ENCODE measurements around the gene ARID1A.

ARID1A gene

GRCh38 chr1:26710811-26711210, 15.0 kb downstream of the ARID1A start:
- no peak overlapping the region for H3K23ac ChIP-seq (ENCODE audit: low read length)
- H3K4me3 ChIP-seq (ENCODE audit: low read depth, low read length), result no peak overlapping the region
- no peak overlapping the region for H3K18ac ChIP-seq (ENCODE audit: low read length)
- H3K14ac ChIP-seq (ENCODE audit: low read length), result no peak overlapping the region
- no peak overlapping the region for H2AK5ac ChIP-seq (ENCODE audit: low read length)
- no peaks in the 10 kb centered on the region for H3K79me1 ChIP-seq (ENCODE audit: low read length)
- H2BK120ac ChIP-seq (ENCODE audit: insufficient read depth, low read length, poor library complexity), result no peak overlapping the region
- H3K27me3 ChIP-seq (ENCODE audit: insufficient read depth, low read length), result no peaks in the 10 kb centered on the region
- peaks cover 0 to 4% of the 10 kb centered on the region in 2 experiments for H3K4me1 ChIP-seq (ENCODE audit: control insufficient read depth in 1 of 2, insufficient read depth in 2 of 2, low read length in 2 of 2)
- WGBS (ENCODE audit: extremely low coverage, insufficient coverage, insufficient read length), result no CpG with 5 or more reads among the region's 5 CpGs
- peaks cover 11 to 21% of the 10 kb centered on the region in 2 experiments for H3K36me3 ChIP-seq (ENCODE audit: control insufficient read depth in 1 of 2, insufficient read depth in 2 of 2, low read length in 2 of 2)
- no peak overlapping the region for H3K9ac ChIP-seq (ENCODE audit: low read length)
- no peak overlapping the region for H4K8ac ChIP-seq (ENCODE audit: low read depth, low read length)
- H2AFZ ChIP-seq (ENCODE audit: insufficient read depth, low read length, poor library complexity), result no peak overlapping the region
- H4K91ac ChIP-seq (ENCODE audit: low read depth, low read length), result no peak overlapping the region
- no peak overlapping the region for H2BK12ac ChIP-seq (ENCODE audit: low read length)
- no peak overlapping the region for H3K27ac ChIP-seq (ENCODE audit: low read depth, low read length)
- peak; percentile 56 to 78 for DNase-seq
- peak overlapping the region; percentile 58 for H3K4ac ChIP-seq (ENCODE audit: low read depth, low read length)
- no peak overlapping the region for H2BK5ac ChIP-seq (ENCODE audit: low read depth, low read length, poor library complexity)
- no peaks in the 10 kb centered on the region for H3K9me3 ChIP-seq (ENCODE audit: insufficient read depth, low read depth, low read length)
- no peak overlapping the region for H3K4me2 ChIP-seq (ENCODE audit: low read length)
- no peak overlapping the region for H4K12ac ChIP-seq (ENCODE audit: low read depth, low read length)
- peaks cover 39% of the 10 kb centered on the region for H3K79me2 ChIP-seq (ENCODE audit: control insufficient read depth, insufficient read depth, low read length, poor library complexity)

GRCh38 chr1:26711777-26712176, 16.0 kb downstream of the ARID1A start:
- H2BK5ac ChIP-seq (ENCODE audit: low read depth, low read length, poor library complexity), result no peak overlapping the region
- no peak overlapping the region for H3K9ac ChIP-seq (ENCODE audit: low read length)
- no peak overlapping the region for H2BK12ac ChIP-seq (ENCODE audit: low read length)
- no peak overlapping the region for H2AFZ ChIP-seq (ENCODE audit: insufficient read depth, low read length, poor library complexity)
- H3K79me2 ChIP-seq (ENCODE audit: control insufficient read depth, insufficient read depth, low read length, poor library complexity), result peaks cover 42% of the 10 kb centered on the region
- H3K4me1 ChIP-seq (ENCODE audit: control insufficient read depth in 1 of 2, insufficient read depth in 2 of 2, low read length in 2 of 2), result no peaks in the 10 kb centered on the region
- no peak overlapping the region for H3K23ac ChIP-seq (ENCODE audit: low read length)
- H3K4me2 ChIP-seq (ENCODE audit: low read length), result no peak overlapping the region
- peaks cover 11 to 22% of the 10 kb centered on the region in 2 experiments for H3K36me3 ChIP-seq (ENCODE audit: control insufficient read depth in 1 of 2, insufficient read depth in 2 of 2, low read length in 2 of 2)
- no peak overlapping the region for H2BK120ac ChIP-seq (ENCODE audit: insufficient read depth, low read length, poor library complexity)
- WGBS (ENCODE audit: extremely low coverage, insufficient coverage, insufficient read length), result no CpG with 5 or more reads among the region's 5 CpGs
- H3K18ac ChIP-seq (ENCODE audit: low read length), result no peak overlapping the region
- H4K91ac ChIP-seq (ENCODE audit: low read depth, low read length), result no peak overlapping the region
- H3K9me3 ChIP-seq (ENCODE audit: insufficient read depth, low read depth, low read length), result no peaks in the 10 kb centered on the region
- DNase-seq, result no peak
- no peak overlapping the region for H3K27ac ChIP-seq (ENCODE audit: low read depth, low read length)
- no peaks in the 10 kb centered on the region for H3K79me1 ChIP-seq (ENCODE audit: low read length)
- H3K4ac ChIP-seq (ENCODE audit: low read depth, low read length), result peak overlapping the region; percentile 95
- H4K8ac ChIP-seq (ENCODE audit: low read depth, low read length), result no peak overlapping the region
- H3K27me3 ChIP-seq (ENCODE audit: insufficient read depth, low read length), result no peaks in the 10 kb centered on the region
- H2AK5ac ChIP-seq (ENCODE audit: low read length), result no peak overlapping the region
- no peak overlapping the region for H4K12ac ChIP-seq (ENCODE audit: low read depth, low read length)
- H3K4me3 ChIP-seq (ENCODE audit: low read depth, low read length), result no peak overlapping the region
- H3K14ac ChIP-seq (ENCODE audit: low read length), result no peak overlapping the region

- no peak overlapping the region for H2BK12ac ChIP-seq (ENCODE audit: low read length)
- H3K79me1 ChIP-seq (ENCODE audit: low read length), result no peaks in the 10 kb centered on the region
- no peak overlapping the region for H3K23ac ChIP-seq (ENCODE audit: low read length)
- peaks cover 36% of the 10 kb centered on the region for H3K79me2 ChIP-seq (ENCODE audit: control insufficient read depth, insufficient read depth, low read length, poor library complexity)
- H3K36me3 ChIP-seq (ENCODE audit: control insufficient read depth in 1 of 2, insufficient read depth in 2 of 2, low read length in 2 of 2), result peaks cover 5 to 9% of the 10 kb centered on the region in 2 experiments
- no peak overlapping the region for H4K8ac ChIP-seq (ENCODE audit: low read depth, low read length)
- no peak overlapping the region for H4K12ac ChIP-seq (ENCODE audit: low read depth, low read length)
- no CpG with 5 or more reads among the region's 2 CpGs for WGBS (ENCODE audit: extremely low coverage, insufficient coverage, insufficient read length)
- H3K4me2 ChIP-seq (ENCODE audit: low read length), result no peak overlapping the region
- H3K27ac ChIP-seq (ENCODE audit: low read depth, low read length), result no peak overlapping the region
- H3K4me3 ChIP-seq (ENCODE audit: low read depth, low read length), result no peak overlapping the region
- H3K4me1 ChIP-seq (ENCODE audit: control insufficient read depth in 1 of 2, insufficient read depth in 2 of 2, low read length in 2 of 2), result peaks cover 0 to 2% of the 10 kb centered on the region in 2 experiments
- H2BK120ac ChIP-seq (ENCODE audit: insufficient read depth, low read length, poor library complexity), result no peak overlapping the region
- H3K9me3 ChIP-seq (ENCODE audit: insufficient read depth, low read depth, low read length), result no peaks in the 10 kb centered on the region
- H3K18ac ChIP-seq (ENCODE audit: low read length), result no peak overlapping the region
- H3K27me3 ChIP-seq (ENCODE audit: insufficient read depth, low read length), result no peaks in the 10 kb centered on the region
- no peak for DNase-seq
- H2AFZ ChIP-seq (ENCODE audit: insufficient read depth, low read length, poor library complexity), result no peak overlapping the region
- peak overlapping the region; percentile 86 for H3K4ac ChIP-seq (ENCODE audit: low read depth, low read length)
- no peak overlapping the region for H2BK5ac ChIP-seq (ENCODE audit: low read depth, low read length, poor library complexity)
- H4K91ac ChIP-seq (ENCODE audit: low read depth, low read length), result no peak overlapping the region
- no peak overlapping the region for H2AK5ac ChIP-seq (ENCODE audit: low read length)
- H3K9ac ChIP-seq (ENCODE audit: low read length), result no peak overlapping the region
- H3K14ac ChIP-seq (ENCODE audit: low read length), result no peak overlapping the region
These were observed 21.2 kb downstream of the ARID1A start for GRCh38 chr1:26717017-26717491.

- H3K79me1 ChIP-seq (ENCODE audit: low read length), result no peaks in the 10 kb centered on the region
- no peak overlapping the region for H3K18ac ChIP-seq (ENCODE audit: low read length)
- H2BK12ac ChIP-seq (ENCODE audit: low read length), result no peak overlapping the region
- peaks cover 28% of the 10 kb centered on the region for H3K79me2 ChIP-seq (ENCODE audit: control insufficient read depth, insufficient read depth, low read length, poor library complexity)
- DNase-seq, result no peak
- no CpG with 5 or more reads among the region's 3 CpGs for WGBS (ENCODE audit: extremely low coverage, insufficient coverage, insufficient read length)
- H3K9me3 ChIP-seq (ENCODE audit: insufficient read depth, low read depth, low read length), result no peaks in the 10 kb centered on the region
- no peak overlapping the region for H2AK5ac ChIP-seq (ENCODE audit: low read length)
- H2BK120ac ChIP-seq (ENCODE audit: insufficient read depth, low read length, poor library complexity), result no peak overlapping the region
- H3K4me3 ChIP-seq (ENCODE audit: low read depth, low read length), result no peak overlapping the region
- H4K91ac ChIP-seq (ENCODE audit: low read depth, low read length), result no peak overlapping the region
- peak overlapping the region; percentile 64 for H3K4ac ChIP-seq (ENCODE audit: low read depth, low read length)
- no peak overlapping the region for H3K23ac ChIP-seq (ENCODE audit: low read length)
- H2BK5ac ChIP-seq (ENCODE audit: low read depth, low read length, poor library complexity), result no peak overlapping the region
- H3K36me3 ChIP-seq (ENCODE audit: control insufficient read depth in 1 of 2, insufficient read depth in 2 of 2, low read length in 2 of 2), result peaks cover 5 to 8% of the 10 kb centered on the region in 2 experiments
- H3K4me1 ChIP-seq (ENCODE audit: control insufficient read depth in 1 of 2, insufficient read depth in 2 of 2, low read length in 2 of 2), result peaks cover 4 to 13% of the 10 kb centered on the region in 2 experiments
- no peak overlapping the region for H3K27ac ChIP-seq (ENCODE audit: low read depth, low read length)
- no peak overlapping the region for H3K9ac ChIP-seq (ENCODE audit: low read length)
- no peak overlapping the region for H3K14ac ChIP-seq (ENCODE audit: low read length)
- no peak overlapping the region for H2AFZ ChIP-seq (ENCODE audit: insufficient read depth, low read length, poor library complexity)
- no peak overlapping the region for H4K8ac ChIP-seq (ENCODE audit: low read depth, low read length)
- H3K4me2 ChIP-seq (ENCODE audit: low read length), result no peak overlapping the region
- H3K27me3 ChIP-seq (ENCODE audit: insufficient read depth, low read length), result no peaks in the 10 kb centered on the region
- H4K12ac ChIP-seq (ENCODE audit: low read depth, low read length), result no peak overlapping the region
These were observed 23.4 kb downstream of the ARID1A start for GRCh38 chr1:26719205-26719604.

All from trophoblast cell (in vitro differentiated cells and primary cell).